HG03280 (cell line): Measurements from ENCODE around the gene SHROOM3.
A peak's percentile ranks its signal among the peaks of the same experiment; 100 is the strongest.
"Not testable (repeated sequence)": the region's sequence is repeated elsewhere in the genome, so short reads cannot be mapped to it uniquely, and the experiment has no call there.

Experiments
- ATAC-seq: cut with Tn5 transposase; IDR thresholded peaks from one replicate; pipeline ENCODE4 v1.9.1; 2021; ENCODE audit warnings: mild to moderate bottlenecking, moderate library complexity; ENCODE audit not compliant: unreplicated experiment

SHROOM3 gene

DNA sequence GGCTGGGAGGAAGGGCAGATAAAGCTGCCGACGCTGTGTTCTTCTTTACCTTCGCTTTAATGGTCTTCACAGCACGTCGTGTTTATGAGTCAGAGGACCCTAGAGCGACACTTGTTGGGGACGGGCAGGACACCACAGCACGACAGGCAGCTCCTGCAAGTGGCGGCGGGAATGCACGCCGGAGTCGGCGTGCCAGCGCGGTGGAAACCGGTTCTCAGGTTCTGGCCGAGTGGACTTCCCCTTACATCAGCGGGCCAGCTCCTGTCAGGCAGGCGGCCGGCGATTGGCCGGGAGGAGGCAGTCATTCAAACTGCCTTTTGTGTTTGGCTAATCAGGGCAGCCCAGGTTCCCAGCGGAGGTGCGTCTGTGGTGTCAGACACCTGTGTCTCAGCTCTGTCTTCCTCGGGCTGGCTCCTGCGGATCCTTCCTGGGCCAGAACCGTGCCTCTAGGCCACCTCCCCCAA is 150.9 kb downstream of the SHROOM3 start:
- peak; percentile 76 for ATAC-seq

DNA sequence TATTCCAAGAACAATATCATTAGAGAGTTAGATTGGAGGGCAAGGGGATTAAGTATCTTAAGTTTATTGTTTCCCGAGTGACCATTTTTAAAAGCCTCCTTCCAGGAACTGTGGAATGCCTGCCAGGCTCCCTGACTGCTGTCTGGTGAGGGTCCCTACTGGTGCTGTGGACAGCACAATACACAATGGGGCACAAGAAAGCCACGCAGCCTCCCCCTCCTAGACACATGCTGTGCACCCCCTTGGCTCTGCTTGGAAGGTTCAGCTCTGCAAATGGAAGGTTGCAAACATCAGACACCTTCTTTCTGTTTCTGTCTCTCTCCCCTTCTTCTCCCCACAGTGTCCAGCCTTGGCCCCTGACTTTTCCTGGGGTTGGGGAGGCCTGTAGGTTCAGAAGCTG is 153.2 kb downstream of the SHROOM3 start:
- no peak for ATAC-seq

DNA sequence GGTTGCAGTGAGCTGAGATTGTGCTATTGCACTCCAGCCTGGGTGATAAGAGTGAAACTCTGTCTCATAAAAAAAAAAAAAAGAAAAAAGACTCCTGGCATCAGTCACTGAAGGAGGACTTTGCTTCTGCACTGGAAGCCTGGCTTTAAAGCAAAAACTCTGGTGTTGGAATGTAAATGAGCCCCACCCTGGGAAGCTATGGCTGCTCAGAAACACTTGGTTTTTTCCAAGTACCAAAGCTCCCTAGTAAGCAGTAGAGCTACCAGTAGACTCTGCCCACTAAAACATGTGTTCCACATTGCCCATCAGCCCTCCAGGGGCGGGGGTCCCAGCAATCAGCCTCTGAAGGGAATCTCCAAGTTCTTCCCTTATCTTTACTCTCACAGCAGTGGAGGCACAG is 154.4 kb downstream of the SHROOM3 start:
- no peak for ATAC-seq

DNA sequence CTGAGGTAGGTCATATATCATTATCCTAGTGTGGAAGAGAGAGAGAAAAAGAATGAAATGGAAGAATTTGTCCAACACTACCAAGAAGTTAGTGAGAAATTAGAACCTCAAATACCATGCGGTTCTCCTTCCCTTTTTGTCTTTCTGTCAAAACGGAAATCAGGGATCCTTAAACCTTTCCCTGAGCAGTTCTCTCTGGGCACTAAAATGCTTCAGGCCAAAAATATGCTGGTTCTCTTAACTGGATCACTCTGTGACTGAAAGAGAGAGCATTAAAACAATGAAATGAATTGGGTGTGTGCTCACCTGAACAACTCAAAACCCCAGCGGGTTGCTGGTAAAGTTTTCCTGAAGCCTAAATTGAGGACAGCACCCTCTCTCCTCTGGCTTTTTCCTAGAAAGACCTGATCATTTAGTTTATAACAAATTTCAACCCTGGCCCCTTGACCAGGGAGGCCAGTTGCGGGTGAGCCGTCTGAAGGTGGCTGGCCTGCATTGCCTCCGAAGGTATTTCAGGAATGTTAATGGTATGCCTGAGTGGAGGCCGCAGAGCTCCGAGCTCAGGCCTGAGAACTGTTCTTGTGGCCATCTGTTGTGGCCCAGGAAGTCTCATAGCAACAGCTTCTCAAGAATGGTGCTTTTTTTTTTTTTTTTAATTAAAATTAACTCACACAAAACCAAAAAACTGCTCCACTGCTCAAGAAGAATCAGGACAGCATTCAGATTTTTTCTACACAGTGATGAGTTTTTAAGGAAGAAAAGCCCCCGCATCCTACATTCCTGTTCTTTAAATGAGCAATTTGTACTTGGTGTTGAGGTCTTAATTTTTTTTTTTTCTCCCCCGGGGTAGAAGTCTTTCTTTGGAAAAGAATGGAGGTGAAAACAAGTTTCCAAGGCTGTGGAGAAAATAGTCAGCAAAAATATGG is 155.1 kb downstream of the SHROOM3 start:
- no peak for ATAC-seq

DNA sequence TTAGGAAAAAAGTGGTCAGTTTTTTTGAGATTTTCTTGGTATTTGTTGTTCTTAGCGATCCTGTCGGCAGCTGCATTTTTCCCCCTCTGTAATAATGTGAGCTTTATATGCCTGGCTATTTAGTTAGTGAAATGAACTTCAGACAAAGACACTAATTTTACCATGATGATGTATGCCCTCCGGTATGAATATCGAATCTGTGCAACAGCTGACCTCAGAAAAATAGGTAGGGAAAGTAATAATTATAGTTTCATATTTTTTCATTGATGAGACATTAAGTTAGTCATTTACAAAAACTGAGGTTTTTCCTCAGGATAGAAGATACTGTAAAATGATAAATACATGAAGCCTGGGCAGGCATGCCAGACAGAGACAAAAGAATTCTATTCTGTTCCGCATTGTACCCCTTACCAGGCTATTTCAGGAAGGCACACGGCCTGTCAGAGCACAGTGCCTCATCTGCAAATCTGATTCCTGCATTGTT is 155.8 kb downstream of the SHROOM3 start:
- no peak for ATAC-seq

DNA sequence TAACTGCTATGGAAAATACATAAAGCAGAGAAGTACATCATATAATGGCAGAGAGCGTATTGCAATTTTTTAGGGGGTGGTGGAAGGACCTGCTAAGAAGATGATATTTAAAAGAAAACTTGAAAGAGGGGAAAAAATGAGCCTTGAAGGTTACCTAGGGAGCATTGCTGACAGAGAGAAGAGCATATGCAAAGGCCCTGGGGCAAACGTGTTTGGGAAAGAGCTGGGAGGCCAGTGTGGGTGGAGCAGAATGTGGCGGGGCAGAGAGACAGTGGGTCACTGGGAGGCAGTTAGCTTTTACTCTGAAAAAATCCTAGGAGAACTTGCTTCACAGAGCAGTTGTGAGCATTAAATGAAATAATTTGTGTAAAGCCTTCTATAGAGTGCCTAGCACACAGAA is 157.0 kb downstream of the SHROOM3 start:
- no peak for ATAC-seq

DNA sequence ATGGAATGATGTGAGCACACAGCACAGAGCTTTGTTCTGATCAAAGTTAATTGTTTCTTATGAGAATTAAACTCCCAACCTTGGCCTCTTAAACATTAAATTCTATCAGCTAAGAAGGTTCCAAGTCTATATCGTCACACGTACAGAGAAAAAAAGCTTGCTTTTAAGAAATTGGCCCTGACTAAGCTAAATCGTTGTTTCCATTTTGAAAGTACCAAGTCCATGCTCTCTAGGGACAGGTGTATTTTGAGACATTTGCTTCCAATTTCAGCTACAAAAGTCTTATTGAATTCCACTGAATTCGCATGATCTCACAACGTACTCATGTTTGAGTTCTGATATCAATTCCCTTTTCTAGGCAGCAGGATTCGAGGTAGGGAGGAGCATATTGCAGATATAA is 157.4 kb downstream of the SHROOM3 start:
- ATAC-seq = no peak

DNA sequence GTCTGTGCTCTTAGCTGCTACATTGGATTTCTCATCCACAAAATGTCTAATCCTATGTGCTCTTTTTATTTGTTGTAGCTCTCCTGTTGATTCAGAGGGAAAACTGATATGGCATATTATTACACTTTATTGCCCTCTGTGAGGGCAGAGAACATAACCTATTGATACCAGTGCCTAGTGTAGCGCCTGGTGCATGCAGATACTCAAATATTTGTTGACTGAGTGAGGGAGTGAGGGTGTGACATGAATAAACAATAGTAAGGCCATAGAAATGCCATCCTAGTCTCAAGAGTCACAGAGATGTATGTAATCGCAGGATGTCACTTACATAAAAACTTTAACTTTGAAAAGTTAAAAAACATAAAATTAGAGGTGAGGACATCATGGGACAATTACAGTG is 159.1 kb downstream of the SHROOM3 start:
- ATAC-seq = no peak

DNA sequence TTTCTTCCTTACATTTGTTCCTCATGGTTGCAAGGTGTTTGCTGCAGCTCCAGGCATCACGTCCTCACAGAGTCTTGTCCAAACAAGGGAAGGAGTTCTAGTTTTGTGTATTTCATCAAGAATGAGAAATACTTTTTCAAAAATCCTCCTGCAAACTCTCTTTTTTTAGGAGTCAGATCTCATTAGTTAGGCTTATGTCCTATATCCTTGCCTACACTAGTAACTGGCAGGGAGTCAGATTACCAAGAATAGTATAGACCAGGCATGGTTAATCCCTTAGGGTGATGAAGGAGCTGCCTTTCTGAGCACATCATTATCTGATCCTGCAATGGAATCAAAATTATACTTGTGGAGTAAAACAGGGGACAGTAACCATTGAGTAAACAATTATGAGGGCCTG is 160.4 kb downstream of the SHROOM3 start:
- ATAC-seq = no peak

DNA sequence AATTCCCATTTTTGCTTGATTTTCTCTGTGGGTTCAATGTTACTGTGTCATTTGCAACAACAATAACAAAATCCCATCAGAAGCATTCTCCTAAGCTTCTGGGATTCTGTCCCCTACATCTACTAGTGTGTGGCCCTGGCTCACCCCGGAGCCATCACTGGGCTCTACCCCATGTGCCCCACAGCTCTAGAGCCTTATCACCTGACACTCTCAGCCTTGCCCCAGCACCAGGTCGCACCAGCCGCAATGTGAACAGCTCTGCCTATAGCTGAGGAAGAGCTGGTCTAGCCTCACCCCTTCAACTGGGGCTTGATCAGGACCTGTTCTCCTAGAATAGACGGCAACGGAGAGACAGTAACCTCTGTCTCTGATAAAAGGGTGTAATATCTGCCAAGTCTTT is 161.7 kb downstream of the SHROOM3 start:
- no peak for ATAC-seq

DNA sequence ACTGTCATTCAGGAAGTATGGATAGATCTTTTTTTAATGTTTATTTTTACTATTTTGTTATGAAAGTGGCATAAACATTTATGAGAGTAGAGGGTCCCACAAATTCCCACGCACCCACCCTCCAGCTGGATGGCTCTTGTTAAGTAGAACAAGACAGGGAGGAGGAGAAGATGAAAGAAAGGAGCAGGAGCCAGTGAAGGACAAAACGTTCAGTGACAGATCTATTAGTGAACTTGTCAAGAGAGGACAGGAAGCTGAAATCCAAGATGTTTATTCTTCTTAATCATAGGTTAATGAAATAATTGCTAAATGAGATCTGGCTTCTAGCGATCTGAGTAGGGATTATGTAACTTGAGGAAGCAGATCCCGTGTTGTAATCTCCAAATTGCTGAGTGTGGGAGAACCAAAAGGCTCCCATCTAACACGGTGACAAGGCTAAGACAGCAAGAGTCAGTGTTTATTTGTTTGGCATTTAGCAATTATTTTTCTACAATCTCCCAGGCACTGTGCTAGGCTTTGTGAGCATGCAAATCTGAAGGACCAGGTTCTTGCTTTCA is 162.5 kb downstream of the SHROOM3 start:
- ATAC-seq = no peak

DNA sequence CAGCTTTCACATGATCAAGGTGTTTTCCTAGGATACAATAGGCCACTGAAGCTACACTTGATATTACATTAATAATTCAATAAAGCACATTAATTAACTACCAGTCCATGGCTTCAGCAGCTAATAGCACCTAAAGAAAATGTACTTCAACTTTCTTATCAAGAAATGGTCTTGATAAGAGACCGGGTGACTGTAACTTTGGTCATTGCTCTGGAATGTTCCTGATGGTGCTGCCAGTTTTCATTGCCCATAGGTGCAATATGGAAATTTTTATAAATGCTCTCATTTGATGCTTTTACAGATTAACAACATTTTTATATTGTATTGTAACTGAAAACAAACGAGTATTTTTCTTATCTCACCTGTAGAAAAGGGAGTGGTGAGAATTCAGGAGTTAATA is 165.4 kb downstream of the SHROOM3 start:
- ATAC-seq = no peak

DNA sequence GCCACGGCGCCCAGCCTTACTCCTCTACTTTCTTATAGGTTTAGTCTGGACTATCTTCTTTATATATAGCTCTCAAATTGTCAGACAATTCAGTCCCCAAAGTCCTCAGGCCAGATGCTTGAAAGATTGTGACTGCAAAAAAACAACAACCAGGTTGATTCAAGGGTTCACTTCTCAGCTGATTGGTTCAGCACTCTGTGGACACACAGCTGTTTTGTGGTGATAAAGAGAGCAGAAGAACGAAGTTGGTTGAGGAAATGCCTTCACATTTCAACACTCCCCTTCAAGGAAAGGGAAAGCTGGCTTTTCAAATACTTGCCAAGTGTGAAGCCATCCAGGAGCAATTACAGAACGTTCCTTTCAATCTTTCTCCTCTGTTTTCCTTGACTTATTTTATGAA is 166.8 kb downstream of the SHROOM3 start:
- ATAC-seq = no peak

DNA sequence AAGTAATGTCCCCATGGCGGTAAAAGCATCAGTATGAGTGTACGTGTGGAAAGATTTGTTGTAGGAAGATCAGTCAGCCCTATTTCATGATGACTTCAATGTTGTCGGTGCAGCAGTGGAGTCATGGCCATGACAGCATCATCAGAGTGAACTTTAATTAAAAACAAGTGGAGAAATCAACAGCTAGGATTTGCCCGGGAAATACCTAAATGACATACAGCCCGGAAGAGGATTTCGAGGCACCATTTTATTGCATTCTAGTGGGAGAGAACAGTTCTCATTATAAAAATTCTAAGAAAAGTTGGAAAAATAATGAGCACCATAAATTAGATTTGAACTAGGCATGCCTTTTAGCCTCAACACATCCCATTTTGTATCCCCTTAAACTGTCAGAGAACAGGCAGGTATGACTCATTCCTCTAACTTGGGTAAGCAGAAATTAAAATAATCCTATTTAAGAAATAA is 170.1 kb downstream of the SHROOM3 start:
- ATAC-seq = no peak

DNA sequence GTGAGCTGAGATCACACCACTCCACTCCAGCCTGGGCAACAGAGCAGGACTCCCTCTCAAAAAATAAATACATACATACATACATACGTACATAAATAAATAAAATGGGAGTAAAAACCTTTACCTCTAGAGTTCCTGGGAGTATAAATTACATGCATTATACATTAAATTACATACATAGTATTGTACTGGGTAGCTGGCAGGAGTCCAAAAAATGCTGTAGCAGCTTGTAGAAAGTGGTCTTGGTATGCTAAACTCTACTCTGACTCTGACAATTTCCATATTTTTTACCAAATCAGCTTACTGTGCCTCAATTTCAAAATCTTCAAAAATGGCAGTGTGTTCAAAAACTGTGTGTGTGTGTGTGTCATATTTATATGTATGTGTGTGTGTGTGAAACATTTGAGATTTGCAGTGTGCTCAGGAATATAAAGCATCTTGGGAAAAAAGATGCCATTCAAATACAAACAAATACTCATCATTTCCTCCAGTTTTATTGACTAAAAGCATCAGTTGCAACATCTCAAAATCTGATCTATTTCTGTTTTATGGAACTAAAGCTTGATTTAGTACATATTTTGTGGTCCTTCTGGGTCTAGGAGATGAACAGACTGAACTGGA is 171.7 kb downstream of the SHROOM3 start:
- ATAC-seq = no peak

DNA sequence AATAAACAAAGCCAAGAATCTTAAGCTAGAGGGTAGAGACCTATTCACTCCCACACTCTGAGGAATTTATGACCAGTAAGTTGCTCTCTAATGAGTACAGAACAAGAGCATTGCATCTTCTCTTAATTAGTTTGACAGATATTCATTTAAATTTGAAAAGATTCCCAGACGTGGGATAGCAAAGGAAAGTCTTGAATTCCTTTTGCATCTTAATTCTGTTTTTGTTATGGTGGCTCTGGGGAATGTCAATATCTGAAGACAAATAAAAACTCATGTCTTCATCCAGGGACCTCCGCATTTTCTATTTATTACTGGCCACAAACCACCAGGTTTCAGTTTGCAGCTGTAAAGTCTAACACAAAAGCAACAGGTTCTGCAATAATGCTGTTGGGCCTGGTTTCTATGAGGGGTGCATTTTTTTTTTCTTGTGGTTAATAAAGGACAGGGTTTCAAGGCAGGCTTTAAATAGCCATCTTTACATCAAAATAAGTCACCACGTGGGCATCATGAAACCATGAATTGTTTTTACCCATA is 172.3 kb downstream of the SHROOM3 start:
- peak; percentile 87 for ATAC-seq

DNA sequence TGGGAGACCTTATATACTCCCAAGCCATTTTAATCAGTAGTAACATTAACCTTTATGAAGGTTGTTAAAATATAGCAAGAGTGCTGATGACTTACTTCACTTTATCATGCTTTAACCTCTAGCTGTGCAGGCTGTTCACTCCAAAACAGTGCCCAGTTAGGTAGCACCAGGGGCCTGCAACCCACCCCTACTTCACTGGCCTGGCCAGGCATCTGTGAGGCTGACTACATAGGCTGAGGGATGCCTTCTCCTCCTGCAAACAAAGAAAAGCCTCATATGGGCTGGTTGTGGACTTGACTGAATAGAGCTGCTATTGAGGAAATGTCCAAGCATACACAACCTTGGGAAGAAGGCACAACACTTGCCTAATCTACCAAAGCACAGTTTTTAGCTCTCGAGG is 172.8 kb downstream of the SHROOM3 start:
- no peak for ATAC-seq

DNA sequence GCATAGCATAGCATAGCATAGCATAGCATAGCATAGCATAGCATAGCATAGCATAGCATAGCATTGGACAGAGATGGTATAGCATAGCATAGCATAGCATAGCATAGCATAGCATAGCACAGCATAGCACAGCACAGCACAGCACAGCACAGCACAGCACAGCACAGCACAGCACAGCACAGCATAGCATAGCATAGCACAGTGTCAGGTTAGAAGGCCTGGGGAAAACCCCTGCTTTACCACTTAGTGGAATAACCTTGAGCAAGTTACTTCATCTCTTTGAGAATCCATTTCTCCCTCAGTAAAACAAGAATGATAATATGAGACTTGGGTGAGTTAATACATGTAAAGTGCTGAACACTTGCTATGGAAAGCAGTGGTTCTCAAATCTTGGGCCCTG is 173.5 kb downstream of the SHROOM3 start:
- ATAC-seq = not testable (repeated sequence)

DNA sequence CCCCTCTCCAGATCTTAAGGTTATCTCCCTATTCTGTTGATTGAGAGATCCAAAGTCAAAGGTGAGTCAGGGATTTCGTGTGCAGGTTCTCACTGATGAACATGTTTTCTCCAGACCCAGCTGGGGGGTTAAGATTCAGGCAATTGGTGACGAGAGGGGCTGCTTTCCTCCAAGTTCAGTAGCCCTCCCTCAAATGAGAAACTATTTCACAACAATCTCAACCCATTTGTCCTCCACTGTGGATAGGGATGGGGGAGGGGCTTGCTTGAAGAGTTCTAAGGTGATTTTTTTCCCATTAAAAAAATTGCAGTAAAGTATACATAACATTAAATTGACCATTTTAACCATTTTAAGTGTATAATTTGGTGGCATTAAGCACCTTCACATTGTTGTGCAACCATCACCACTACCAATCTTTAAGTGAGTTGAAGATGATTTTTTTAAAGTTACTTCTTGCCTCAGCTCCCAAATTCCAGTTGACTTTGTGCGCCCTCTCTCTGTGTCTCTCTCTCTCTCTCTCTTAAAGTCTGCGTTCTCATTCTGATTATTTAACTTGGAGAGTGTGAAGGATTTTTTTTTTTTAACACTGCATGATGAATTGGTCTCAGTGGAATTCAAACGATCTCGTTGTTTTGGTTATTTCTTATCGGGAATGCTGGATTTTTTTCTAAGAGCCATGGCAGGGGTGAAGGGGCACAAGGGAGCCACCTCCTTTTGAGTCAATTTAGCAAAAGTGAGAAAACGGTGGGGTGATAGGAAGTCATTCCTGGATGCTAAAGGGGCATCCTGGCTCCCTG is 175.9 kb downstream of the SHROOM3 start:
- no peak for ATAC-seq

DNA sequence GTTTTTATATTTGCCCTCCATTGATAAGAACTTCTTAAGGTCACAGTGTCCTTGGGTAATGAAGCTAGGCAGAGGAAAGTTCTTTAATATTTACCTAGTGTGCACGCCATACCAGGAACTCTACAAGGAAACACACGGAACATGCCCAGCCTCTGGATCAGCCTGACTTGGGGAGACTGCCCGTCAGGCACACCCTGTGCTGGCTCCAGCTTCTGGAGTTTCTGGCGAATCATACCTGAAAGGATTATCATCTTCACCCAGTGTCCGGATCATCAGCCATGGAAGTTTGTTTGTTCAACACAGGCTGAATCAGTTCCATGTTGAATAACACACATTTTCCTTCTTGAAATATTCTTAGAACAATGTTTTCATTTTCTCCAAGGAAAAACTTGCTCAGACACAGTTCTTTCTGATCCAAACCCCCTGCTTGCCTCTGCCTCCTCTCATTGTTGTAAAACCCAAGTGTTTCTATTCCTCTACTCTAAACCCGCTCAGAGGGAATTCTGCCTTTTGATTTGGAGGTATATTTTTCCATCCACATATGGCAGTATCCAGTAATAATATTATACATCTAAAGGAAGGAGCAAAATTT is 176.7 kb downstream of the SHROOM3 start:
- no peak for ATAC-seq
